GM18867 (cell line): ENCODE measurements around the gene INTS3.

Source experiments
- ATAC-seq: cut with Tn5 transposase; IDR thresholded peaks from one replicate; pipeline ENCODE4 v1.9.1; 2021; ENCODE audit warnings: mild to moderate bottlenecking, moderate library complexity; ENCODE audit not compliant: unreplicated experiment

The INTS3 gene

DNA sequence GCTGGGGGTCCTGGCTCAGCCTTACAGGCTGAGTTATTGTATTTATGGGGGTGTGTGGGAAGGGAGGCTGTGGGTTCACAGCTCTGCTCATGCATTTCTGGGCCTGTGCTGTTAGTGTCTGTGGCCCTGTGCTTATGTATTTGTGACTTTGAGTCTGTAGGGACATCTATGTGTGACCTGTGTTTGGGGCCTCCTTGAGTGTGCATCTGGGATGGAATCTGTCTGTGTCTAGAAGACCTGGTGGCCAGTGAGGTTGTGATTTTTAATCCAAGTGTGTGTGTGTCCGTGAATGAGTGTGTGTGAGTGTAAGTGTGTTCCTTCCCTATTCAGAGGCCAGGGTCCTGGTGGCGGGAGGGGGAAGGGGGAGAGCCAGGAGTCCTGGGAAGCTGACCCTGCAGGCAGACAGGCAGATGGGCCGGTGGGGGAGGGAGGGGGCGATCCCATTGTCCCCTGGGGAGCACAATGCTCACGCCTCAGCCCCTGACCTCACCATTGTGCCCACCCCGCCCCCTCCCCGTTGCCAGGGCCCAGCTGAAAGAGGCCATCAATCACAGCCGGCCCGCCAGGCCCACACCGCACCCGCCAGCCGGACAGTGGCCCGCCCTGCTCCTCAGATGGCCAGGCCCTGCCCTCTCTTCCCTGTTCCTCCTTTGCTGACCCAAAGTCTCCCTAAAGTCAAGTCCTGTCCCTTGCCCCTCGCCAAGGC, 66.9 kb downstream of the INTS3 start:
- ATAC-seq = no peak

DNA sequence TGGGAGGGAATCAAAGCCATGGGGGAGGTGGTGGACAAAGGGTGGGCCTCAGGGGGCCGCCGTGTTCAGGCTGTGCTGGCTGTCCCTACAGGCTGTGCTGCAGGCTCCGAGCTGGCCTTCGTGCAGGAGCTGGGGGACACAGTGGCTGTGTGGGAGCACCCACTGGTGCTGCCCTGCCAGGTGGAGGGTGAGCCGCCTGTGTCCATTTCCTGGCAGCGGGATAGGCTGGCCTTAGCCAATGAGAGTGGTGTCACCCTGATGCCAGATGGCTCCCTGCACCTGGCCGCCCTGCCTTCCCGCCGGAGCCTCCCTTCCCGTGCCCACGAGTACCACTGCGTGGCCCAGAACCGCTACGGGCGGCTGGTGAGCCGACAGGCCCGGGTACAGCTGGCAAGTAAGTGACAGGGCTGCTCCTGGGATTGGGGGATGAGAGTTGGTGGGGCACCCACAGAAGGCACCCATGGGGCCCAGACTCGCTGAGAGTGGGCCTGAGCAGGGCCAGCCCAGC, 67.5 kb downstream of the INTS3 start:
- no peak for ATAC-seq

DNA sequence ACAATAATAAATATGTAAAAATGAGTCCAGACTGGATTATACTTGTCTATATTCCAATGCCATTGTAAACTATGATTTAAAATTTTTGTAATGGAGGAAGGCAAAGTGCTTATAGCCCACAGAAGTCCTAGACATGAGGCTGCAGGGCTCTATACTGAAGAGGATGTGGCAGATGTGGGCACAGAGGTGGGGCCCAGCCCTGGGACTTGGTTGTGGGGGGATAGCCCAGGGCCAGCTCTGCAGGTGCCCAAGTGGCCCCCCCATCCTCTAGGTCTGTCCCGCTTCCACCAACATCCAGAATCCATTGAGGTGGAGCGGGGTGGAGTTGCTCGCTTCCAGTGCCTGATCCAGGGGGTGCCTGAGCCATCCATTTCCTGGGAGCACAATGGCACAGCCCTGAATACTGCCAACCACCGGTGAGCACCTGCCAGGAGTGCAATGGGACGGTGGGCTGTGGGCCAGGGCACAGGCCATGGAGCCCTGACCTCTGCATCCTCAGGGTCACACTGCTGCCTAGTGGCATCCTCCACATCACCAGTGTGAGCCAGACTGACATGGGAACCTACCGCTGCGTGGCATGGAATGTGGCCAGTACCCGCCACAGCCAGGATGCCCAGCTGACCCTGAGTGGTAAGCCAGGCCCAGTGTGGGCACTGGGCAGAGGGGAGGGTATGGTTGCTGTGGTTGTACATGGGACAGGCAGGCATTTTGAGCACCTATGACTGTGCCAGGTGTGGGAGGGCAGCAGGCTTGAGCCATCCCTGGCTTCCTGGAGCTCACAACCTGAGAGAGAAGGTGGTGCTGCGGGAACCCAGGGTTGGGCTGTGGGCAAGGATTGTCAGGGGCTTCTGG, 68.3 kb downstream of the INTS3 start:
- no peak for ATAC-seq

DNA sequence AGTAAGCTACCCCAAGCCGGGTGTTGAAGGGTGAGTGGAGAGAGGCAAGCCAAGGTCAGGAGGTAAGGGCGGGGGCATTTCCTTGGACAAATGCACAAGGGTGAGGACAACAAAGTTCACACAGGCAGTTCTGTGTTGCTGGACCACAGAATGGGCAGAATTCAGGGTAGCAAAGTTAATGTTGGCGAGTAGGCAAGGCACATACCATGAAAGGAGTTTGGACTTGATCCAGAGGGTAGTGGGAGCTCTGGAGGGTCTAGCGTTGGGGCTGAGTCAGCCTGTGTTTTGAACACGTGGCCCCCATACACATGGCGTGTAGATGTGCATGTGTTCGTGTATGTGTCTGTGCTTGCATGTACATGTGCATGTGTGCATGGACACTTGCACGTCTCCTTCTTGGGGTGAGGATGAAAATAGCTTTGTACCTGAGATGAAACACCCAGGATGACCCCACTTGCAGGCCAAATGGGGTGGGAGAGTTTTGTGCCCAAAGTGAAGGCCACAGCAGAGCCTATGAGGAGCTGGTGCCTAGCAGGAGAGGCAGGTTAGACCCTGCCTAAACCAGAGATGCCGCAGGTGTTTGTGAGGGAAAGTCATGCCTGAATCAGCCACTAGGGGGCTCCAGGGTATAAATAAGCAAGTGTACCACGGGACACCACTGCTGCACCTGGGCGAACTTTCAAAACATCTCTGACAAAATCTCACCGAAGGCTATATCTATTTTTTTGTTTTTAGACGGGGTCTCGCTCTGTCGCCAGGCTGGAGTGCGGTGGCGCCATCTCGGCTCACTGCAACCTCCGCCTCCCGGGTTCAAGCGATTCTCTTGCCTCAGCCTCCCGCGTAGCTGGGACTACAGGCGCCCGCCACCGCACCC, 69.2 kb downstream of the INTS3 start:
- peak; percentile 60 for ATAC-seq

DNA sequence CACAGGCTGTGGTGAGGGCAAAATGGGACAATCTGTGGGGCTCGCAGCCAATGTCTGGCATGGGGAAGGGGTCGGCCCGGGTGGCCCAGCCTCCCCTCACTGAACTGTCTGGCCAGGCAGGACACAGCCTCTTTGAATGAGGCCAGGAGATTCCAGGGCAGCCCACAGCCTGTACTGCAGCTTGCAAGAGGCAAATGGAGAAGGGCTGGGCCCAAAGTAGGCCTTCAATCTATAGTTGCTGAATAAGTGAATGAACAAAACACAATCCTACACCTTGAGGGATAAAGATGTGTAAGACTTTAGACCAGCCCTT, 70.6 kb downstream of the INTS3 start:
- ATAC-seq = no peak

DNA sequence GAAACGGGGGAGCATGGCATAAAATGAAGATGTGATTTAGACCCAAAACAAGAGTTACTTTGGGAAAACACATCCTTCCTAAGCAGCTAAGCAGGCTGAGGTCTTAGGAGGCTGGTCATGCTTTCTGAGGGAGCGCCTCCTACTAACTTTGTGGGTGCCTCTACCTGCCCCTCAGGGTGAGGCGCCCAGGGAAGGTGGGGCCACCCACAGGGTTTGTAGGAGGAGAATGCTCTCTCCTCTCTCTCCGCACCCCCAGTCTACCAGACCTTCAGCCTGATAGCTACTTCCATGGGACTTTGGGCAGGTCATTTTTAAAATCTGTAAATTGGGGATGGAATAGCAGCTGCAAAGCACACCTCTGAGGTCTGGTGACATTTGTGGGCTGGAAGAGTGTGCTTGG, 71.2 kb downstream of the INTS3 start:
- no peak for ATAC-seq

DNA sequence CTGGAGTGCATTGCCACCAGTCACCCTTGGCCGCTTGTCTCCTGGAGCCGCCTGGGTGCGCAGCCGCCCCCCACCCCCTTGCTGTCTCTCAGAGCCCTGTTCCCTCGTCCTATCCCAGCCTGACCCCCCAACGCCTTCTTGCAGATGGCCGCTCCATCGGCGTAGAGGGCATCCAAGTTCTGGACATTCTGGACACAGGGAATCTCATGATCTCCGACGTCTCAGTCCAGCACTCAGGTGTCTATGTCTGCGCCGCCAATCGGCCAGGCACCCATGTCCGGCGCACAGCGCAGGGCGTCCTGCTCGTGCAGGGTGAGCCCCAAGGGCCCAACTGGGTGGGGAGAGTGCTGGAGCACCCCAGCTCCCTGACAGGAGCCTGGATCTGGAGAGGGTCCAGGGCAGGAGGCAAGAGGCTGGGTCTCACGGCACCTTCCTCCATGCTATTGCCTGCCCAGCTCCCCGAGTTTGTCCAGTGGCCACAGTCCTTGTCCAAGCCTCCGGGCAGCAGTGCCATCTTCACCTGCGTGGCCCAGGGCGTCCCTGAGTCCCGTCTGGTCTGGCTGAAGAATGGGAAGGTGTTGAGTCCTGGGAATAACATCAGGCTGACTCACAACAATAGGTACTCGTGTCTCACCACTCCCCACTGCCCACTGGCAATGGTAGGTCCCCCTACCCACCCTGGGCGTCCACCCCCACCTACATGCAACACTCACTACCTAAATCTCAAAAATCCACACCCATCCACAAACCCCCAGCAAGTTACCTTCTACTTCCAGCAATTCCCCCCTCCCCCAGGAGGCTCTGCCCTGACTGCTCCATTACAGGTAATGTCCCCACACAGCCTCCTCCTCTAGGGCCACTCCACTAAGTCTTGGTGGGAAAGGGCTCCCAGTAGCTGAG, 72.0 kb downstream of the INTS3 start:
- no peak for ATAC-seq

DNA sequence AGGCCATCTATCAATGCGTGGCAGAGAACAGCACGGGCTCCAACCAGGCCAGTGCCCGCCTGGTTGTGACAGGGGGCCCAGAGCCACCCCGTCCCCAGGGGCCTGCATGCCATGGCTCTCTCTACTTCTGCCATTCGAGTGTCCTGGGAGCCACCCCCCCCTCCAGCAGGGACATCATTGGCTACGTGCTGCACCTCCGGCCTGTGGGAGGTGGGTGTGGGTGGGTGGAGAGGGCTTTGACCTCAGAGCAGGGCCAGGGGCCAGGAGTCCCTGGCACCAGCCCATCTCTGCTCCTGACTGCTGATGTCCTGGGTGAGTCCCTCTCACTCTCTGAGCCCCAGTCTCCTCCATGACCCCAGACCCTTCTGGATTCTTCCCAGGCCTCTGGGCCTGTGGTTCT, 72.7 kb downstream of the INTS3 start:
- no peak for ATAC-seq

DNA sequence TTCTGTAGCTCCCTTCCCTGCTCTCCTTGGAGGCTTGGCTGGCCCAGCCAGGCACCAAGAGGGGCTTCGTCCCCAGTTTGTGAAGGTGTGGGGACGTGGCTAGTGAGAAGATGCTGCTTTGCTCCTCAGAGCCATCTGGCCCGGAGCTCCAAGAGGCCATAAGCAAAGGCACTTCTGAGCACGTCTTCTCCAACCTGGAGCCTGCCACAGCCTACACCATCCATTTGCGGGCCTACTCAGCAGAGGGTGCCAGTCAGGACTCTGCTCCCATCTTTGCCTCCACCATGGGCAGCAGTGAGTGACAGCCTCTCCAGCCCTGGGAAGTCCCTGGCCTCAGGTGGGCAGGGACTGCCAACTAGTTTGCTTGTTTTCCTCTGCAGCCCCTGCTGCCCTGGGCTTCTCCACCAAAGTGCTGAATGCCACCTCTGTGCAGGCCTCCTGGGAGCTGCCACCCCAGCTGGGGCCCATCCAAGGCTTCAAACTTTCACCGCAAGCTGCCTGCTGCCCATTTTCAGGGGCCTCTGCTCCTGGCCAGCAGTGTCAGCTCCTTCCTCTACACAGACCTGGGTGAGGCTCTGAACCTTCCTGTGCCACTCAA, 73.3 kb downstream of the INTS3 start:
- ATAC-seq = no peak

DNA sequence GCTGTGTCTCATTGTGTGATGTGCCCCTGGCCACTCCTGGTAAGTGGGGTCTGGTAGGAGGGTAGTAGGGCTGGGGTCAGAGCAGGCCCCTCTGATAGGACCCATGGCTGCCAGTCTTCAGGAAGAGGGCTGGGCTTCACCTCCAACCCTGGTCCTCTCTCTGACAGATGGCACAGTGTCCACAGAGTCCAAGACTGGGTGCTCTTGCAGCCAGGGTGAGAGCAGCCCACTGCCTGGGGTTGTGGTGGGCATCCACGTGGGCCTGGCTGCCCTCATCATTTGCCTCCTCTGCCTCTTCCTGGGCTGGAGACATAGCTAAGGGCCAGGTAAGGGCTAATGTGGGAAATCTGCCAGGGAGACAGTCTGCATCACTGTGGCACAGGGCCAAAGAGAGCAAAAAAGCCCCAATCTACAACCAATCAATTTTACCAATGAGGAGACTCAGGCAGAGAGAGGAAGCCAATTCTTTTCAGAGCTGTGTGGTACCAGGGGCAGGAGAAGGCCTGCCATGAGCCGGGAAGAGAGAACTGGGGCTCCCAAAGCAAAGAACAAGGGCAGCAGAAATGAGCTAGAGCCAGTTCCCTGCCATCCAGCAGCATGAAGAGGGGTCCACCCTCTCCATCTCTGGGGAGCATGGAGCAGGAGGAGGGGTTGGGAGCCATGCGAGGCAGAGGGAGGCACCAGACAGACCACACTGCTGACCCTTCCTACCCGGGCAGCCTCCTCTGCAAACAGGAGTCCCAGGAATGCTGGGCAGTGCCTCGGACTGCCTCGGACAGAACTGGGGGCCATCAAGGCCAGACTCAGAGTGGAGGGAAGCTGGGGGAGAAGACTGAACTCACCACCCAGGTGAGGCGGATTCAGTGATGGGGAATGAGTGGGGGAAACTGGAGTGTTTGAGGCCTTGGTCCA, 74.2 kb downstream of the INTS3 start:
- no peak for ATAC-seq

DNA sequence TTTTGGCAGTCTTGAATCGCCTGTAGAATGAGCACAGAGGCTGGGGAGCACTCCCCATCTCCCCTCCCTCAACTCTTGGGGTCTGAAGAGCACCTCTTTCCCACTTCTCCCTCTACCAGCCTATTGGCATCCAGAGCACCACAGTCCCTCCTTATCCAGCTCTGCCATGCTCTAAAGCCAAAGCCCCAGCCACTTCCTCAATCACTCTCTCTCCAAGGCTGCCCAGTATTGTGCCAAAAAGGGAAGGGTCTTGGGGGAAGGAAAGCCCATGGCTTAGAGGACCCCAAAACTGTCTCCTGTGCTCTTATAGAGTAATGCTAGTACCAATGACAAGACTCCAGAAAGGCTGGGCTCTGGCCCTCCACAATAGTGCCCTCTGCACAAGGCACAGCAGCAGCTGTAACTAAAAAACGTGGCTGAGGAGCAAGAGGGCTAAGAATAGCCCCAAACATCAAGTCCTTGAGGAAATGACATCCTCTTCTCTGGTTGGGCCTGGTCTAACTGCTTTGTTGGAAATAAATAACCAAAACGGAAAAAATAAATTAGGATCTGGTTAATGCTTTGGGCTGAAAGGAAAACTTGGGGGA, 75.7 kb downstream of the INTS3 start:
- ATAC-seq = no peak

DNA sequence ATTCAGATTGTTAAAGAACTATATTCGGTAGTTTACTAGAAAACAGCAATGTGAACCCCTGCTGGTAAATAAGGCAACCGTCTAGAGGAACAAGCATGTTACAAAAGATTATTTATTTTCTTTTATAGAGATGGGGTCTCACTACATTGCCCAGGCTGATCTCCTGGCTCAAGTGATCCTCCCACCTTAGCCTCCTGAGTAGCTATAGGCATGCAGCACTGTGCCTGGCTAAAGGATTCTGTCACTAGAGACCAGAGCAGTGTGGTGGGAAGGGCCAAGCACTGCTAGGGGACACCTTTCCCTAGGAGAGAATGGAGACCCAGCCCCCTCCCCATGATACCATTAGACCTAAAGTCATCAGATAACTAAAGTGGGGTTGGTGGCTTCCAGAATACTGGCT, 76.3 kb downstream of the INTS3 start:
- ATAC-seq = no peak

DNA sequence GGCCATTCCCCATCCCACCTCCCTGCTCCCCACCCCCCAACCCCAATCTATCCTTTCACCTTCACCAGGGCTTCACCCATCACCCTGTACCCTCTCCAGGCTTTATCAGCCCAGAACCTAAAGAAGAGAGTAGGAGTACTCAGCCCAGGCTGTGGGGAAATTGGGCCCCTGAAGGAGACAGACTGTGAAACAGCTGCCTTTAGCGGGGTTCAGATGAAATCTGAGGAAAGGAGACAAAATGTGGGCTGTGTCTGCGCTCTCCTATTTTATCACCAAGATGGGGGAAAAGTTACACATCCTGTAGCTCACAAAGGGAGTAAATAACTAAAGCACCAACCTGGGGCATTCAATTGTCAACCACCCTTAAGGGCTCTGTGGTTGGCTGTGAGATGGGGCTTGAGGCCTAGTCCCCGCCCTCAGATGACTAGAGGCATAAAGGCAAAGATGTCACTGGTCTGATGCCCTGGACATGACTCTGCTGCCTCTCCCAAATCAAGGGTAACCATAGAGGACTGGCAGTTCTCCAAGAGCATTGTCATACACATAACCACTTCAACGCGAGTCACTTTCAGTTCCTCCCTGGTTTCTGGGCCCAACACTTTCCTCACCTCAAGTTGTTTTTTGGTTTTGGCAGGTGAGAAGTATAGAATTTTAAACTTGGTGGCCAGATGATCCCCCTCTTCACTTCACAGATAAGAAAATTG, 77.3 kb downstream of the INTS3 start:
- ATAC-seq = peak; percentile 92

DNA sequence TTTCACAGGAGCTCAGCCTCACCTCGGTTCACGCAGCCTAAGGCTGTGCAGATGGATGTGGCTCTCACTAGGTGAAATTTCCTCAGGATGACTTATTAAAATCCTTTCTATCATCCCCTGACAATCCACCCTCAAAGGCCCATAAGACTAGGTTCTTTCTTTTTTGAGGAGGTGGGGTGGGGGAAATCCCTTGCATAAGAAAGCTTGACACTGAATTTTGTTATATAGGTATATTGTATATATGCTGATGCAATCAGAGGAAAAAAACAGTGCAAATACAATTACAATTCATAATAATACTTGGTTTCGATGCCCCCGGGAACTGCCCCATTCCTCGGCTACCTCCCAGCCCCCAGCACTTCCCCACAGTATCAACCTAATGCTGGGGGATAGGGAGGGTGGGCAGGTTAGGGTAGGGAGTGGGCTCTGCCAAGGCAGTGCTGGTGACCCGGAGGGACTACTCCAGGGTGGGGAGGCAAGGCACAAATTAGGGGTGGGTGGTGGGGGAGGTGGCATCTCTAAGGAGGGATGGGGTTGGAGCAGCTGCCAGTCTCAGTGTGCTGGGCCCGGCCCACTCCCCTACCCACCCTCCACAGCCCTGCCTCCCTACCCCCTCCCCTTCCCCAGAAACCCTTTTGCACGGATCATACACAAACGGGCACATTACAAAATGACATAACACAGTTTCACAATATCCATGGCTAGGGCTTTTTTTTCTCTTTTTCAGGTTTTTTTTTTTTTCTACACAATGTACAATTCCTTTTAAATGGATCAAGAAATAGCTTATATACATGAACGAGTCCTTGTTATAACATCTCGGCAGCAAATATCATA, 78.3 kb downstream of the INTS3 start:
- ATAC-seq = peak; percentile 20

DNA sequence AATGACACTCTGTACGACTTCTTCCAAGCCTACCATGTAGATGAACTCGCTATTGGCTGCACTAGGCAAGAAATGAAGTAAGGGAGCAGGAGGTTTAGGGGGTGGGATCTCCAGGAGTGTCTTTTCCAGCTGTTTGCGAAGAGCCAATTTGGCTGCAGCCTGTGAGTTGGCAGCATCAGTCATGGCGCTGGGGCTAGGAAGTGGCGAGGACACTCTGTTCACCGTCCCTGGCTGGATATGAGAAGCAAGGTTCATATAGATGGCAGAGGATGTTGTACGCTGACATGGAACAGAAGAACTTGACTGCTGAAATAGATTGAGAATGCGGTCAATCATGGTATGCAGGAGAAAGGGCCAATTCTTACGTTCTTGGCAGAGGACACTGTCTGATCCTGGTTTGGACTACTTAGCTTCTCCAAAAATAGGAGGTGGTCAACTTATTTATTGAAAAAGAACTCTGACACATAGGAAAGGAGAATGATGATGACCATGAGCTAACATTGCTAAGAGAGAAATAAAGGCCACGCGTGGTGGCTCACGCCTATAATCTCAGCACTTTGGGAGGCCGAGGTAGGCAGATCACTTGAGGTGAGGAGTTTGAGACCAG, 88.5 kb downstream of the INTS3 start:
- ATAC-seq = no peak

DNA sequence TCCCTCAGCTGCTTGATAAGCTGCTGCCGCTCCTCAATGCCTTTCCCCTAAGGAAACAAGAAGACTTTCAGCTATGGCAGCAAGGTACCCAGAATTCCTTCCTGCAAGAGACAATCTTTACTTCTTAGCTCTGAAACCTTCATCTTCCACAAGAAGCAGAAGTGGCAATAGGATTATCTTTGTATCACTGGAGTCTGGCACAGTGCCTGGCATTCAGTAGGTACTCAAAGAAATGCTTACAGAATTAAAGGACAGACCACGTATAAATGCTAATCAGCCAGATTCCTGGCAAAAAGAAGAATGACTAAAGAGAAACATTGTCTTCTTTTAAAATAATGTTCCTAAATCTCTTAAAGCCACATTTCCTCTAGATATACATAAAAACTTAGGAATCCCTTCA, 91.0 kb downstream of the INTS3 start:
- no peak for ATAC-seq
